IMR-90 (cell line): Measurements from ENCODE around the gene DYNLT2B.

Source experiments
- CEBPB ChIP-seq: IDR thresholded peaks from 2 replicates; pipeline ENCODE4 v1.6.1; 2012; ENCODE audit warnings: low read depth, low read length, improper control_type of control experiment
- CHD1 ChIP-seq: IDR thresholded peaks from 2 replicates; pipeline ENCODE4 v1.6.1; 2012; ENCODE audit warnings: low read depth, low read length, improper control_type of control experiment
- FOS ChIP-seq: fragments of 150-350 bp; IDR thresholded peaks from 2 replicates; pipeline ENCODE4 v1.6.1; 2016; ENCODE audit warnings: low read depth, low read length
- MXI1 ChIP-seq: IDR thresholded peaks from 2 replicates; pipeline ENCODE4 v1.6.1; 2012; ENCODE audit warnings: low read depth, mild to moderate bottlenecking, low read length, moderate library complexity, borderline replicate concordance
- POLR2A ChIP-seq: IDR thresholded peaks from 2 replicates; pipeline ENCODE4 v1.6.1; 2012; ENCODE audit warnings: mild to moderate bottlenecking, low read depth, low read length
- RAD21 ChIP-seq: IDR thresholded peaks from 2 replicates; pipeline ENCODE4 v1.6.1; 2012; ENCODE audit warnings: low read length, improper control_type of control experiment
- RFX5 ChIP-seq: IDR thresholded peaks from 2 replicates; pipeline ENCODE4 v1.8.0; 2012; ENCODE audit warnings: low read depth, mild to moderate bottlenecking, low read length, moderate library complexity
- USF2 ChIP-seq: fragments of 150-350 bp; IDR thresholded peaks from 2 replicates; pipeline ENCODE4 v1.6.1; 2017; ENCODE audit warnings: mild to moderate bottlenecking, antibody characterized with exemption, low read length, low read depth
- TF ChIP-seq, protein P1 (sequence below): conservative IDR thresholded peaks from 2 replicates; pipeline ENCODE4 v1.5.1; 2012; ENCODE audit warnings: mild to moderate bottlenecking, low read depth, low read length, improper control_type of control experiment
- TF ChIP-seq, protein P2 (sequence below): fragments of 150-350 bp; IDR thresholded peaks from 2 replicates; pipeline ENCODE4 v1.6.1; 2016; ENCODE audit warnings: low read depth, mild to moderate bottlenecking, low read length, moderate library complexity, borderline replicate concordance

- TF ChIP-seq, protein P1, sequence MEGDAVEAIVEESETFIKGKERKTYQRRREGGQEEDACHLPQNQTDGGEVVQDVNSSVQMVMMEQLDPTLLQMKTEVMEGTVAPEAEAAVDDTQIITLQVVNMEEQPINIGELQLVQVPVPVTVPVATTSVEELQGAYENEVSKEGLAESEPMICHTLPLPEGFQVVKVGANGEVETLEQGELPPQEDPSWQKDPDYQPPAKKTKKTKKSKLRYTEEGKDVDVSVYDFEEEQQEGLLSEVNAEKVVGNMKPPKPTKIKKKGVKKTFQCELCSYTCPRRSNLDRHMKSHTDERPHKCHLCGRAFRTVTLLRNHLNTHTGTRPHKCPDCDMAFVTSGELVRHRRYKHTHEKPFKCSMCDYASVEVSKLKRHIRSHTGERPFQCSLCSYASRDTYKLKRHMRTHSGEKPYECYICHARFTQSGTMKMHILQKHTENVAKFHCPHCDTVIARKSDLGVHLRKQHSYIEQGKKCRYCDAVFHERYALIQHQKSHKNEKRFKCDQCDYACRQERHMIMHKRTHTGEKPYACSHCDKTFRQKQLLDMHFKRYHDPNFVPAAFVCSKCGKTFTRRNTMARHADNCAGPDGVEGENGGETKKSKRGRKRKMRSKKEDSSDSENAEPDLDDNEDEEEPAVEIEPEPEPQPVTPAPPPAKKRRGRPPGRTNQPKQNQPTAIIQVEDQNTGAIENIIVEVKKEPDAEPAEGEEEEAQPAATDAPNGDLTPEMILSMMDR, result no peak
- TF ChIP-seq POLR2A (no peak), USF2 (no peak), RAD21 (no peak), RFX5 (no peak), CHD1 (no peak), FOS (no peak), MXI1 (no peak), CEBPB (no peak)
- TF ChIP-seq, protein P2, sequence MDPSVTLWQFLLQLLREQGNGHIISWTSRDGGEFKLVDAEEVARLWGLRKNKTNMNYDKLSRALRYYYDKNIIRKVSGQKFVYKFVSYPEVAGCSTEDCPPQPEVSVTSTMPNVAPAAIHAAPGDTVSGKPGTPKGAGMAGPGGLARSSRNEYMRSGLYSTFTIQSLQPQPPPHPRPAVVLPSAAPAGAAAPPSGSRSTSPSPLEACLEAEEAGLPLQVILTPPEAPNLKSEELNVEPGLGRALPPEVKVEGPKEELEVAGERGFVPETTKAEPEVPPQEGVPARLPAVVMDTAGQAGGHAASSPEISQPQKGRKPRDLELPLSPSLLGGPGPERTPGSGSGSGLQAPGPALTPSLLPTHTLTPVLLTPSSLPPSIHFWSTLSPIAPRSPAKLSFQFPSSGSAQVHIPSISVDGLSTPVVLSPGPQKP, result no peak
Observed at GRCh38 chr3:196281962-196282361, 36.1 kb downstream of the DYNLT2B start.
